Skeletal muscle tissue (tissue), 4 donors: Measurements from ENCODE around the gene PPIL6. TPM values are rescaled to one million over a fixed set of nuclear protein-coding genes. Genes with fewer than 3 reads are reported as not detected.
"Not testable (repeated sequence)": the region's sequence is repeated elsewhere in the genome, so short reads cannot be mapped to it uniquely, and the experiment has no call there.

Source experiments
- H3K27ac ChIP-seq: one replicate; pipeline ENCODE4 v1.7.0; 2013; ENCODE audit warnings: mild to moderate bottlenecking, low read depth, low read length, inconsistent platforms
- H3K27me3 ChIP-seq, 3 donors: one replicate each; pipeline ENCODE4 v1.7.0; 2013; ENCODE audit warnings: low read length in 3 of 3; ENCODE audit not compliant: control insufficient read depth in 3 of 3, insufficient read depth in 3 of 3
- H3K36me3 ChIP-seq, 3 donors: one replicate each; pipeline ENCODE4 v1.7.0; 2013; ENCODE audit warnings: low read length in 3 of 3; ENCODE audit not compliant: control insufficient read depth in 3 of 3, insufficient read depth in 3 of 3
- H3K4me1 ChIP-seq, 3 donors: one replicate each; pipeline ENCODE4 v1.7.0; 2013; ENCODE audit warnings: low read length in 3 of 3, mild to moderate bottlenecking in 3 of 3; ENCODE audit not compliant: control insufficient read depth in 3 of 3, insufficient read depth in 3 of 3
- H3K4me3 ChIP-seq, 3 donors: one replicate each; pipeline ENCODE4 v1.7.0; 2013; ENCODE audit warnings: low read length in 3 of 3
- H3K9ac ChIP-seq, 3 donors: one replicate each; pipeline ENCODE4 v1.7.0; 2013; ENCODE audit warnings: low read length in 3 of 3, mild to moderate bottlenecking in 3 of 3, moderate library complexity in 2 of 3, low read depth in 1 of 3
- H3K9me3 ChIP-seq, 3 donors: one replicate each; pipeline ENCODE4 v1.7.0; 2013; ENCODE audit warnings: low read length in 3 of 3; ENCODE audit not compliant: control insufficient read depth in 3 of 3
- total RNA-seq: library from RNA; depleted of rRNA; stranded (reverse); fragments of >200 nt; gene quantifications from one replicate; pipeline ENCODE4 v1.2.3, GENCODE V29; 2014
- donor health status: Osteomylitis.

PPIL6 gene
- total RNA-seq, 1 donor from 2014 or later: 15.7 TPM

- no peaks in the 10 kb centered on the region for H3K9me3 ChIP-seq
- H3K9ac ChIP-seq: no peak overlapping the region
- no peak overlapping the region for H3K27ac ChIP-seq
- H3K36me3 ChIP-seq: peaks cover 45 to 53% (median 51%) of the 10 kb centered on the region in 3 donors
- H3K27me3 ChIP-seq: no peaks in the 10 kb centered on the region
- H3K4me1 ChIP-seq: peaks cover 0 to 8% (median 7%) of the 10 kb centered on the region in 3 donors
- no peak overlapping the region for H3K4me3 ChIP-seq
Observed at GRCh38 chr6:109467696-109468095, 27.3 kb upstream of the PPIL6 start.

GRCh38 chr6:109466212-109466923, 25.9 kb upstream of the PPIL6 start:
- Histone ChIP-seq H3K4me1 (peaks cover 0 to 8% (median 7%) of the 10 kb centered on the region in 3 donors), H3K27ac (no peak overlapping the region), H3K9me3 (no peaks in the 10 kb centered on the region), H3K4me3 (no peak overlapping the region), H3K36me3 (peaks cover 36 to 43% (median 38%) of the 10 kb centered on the region in 3 donors), H3K27me3 (no peaks in the 10 kb centered on the region), H3K9ac (peak overlapping the region in 1 of 3 donors; percentile 3)

- H3K4me1 ChIP-seq: peaks cover 0 to 8% (median 7%) of the 10 kb centered on the region in 3 donors
- no peaks in the 10 kb centered on the region for H3K9me3 ChIP-seq
- H3K9ac ChIP-seq: no peak overlapping the region
- H3K4me3 ChIP-seq: no peak overlapping the region
- H3K36me3 ChIP-seq: peaks cover 31 to 37% (median 32%) of the 10 kb centered on the region in 3 donors
- no peaks in the 10 kb centered on the region for H3K27me3 ChIP-seq
- H3K27ac ChIP-seq: no peak overlapping the region
Observed at GRCh38 chr6:109465772-109466171, 25.3 kb upstream of the PPIL6 start.

GRCh38 chr6:109461733-109462526, 21.5 kb upstream of the PPIL6 start:
- Histone ChIP-seq H3K9me3 (no peaks in the 10 kb centered on the region), H3K36me3 (peaks cover 17 to 18% (median 17%) of the 10 kb centered on the region in 3 donors), H3K4me1 (peaks cover 8 to 25% (median 13%) of the 10 kb centered on the region in 3 donors), H3K27me3 (no peaks in the 10 kb centered on the region), H3K4me3 (no peak overlapping the region), H3K27ac (no peak overlapping the region), H3K9ac (no peak overlapping the region)

GRCh38 chr6:109461205-109461604, 20.8 kb upstream of the PPIL6 start:
- H3K9ac ChIP-seq, H3K4me3 ChIP-seq: not testable (repeated sequence)
- H3K36me3 ChIP-seq: peaks cover 13 to 16% (median 16%) of the 10 kb centered on the region in 3 donors

GRCh38 chr6:109460161-109460829, 19.9 kb upstream of the PPIL6 start:
- H3K4me1 ChIP-seq: peaks cover 14 to 30% (median 18%) of the 10 kb centered on the region in 3 donors
- no peaks in the 10 kb centered on the region for H3K9me3 ChIP-seq
- H3K36me3 ChIP-seq: peaks cover 5 to 8% (median 6%) of the 10 kb centered on the region in 3 donors
- no peak overlapping the region for H3K27ac ChIP-seq
- H3K9ac ChIP-seq: no peak overlapping the region
- H3K27me3 ChIP-seq: no peaks in the 10 kb centered on the region
- no peak overlapping the region for H3K4me3 ChIP-seq

More at GRCh38 chr6:109461205-109461604, 20.8 kb upstream of the PPIL6 start:
- not testable (repeated sequence) for H3K27ac ChIP-seq, H3K27me3 ChIP-seq, H3K9me3 ChIP-seq
- peaks cover 14 to 31% (median 19%) of the 10 kb centered on the region in 3 donors for H3K4me1 ChIP-seq

- Histone ChIP-seq H3K9ac (no peak overlapping the region), H3K4me3 (no peak overlapping the region), H3K4me1 (peaks cover 21 to 39% (median 27%) of the 10 kb centered on the region in 3 donors), H3K9me3 (no peaks in the 10 kb centered on the region), H3K27ac (no peak overlapping the region), H3K36me3 (peaks cover 0 to 5% (median 4%) of the 10 kb centered on the region in 3 donors), H3K27me3 (no peaks in the 10 kb centered on the region)
Observed at GRCh38 chr6:109458774-109459531, 18.5 kb upstream of the PPIL6 start.

- Histone ChIP-seq H3K9me3 (no peaks in the 10 kb centered on the region), H3K27me3 (no peaks in the 10 kb centered on the region), H3K27ac (peak overlapping the region; percentile 63), H3K4me1 (peaks cover 26 to 45% (median 29%) of the 10 kb centered on the region in 3 donors), H3K9ac (no peak overlapping the region), H3K36me3 (peaks cover 0 to 4% (median 2%) of the 10 kb centered on the region in 3 donors), H3K4me3 (peak overlapping the region in 2 of 3 donors; percentile 19 to 92)
Observed at GRCh38 chr6:109457562-109457996, 17.2 kb upstream of the PPIL6 start.
